Iris pigment epithelial cell (primary cell): ENCODE results near the gene DNM3.
A peak's percentile ranks its signal among the peaks of the same experiment; 100 is the strongest.

Experiments
- DNase-seq: peaks from one replicate; pipeline ENCODE4 v3.0.0-alpha.2; 2011; ENCODE audit warnings: low read depth

DNM3 gene

DNA sequence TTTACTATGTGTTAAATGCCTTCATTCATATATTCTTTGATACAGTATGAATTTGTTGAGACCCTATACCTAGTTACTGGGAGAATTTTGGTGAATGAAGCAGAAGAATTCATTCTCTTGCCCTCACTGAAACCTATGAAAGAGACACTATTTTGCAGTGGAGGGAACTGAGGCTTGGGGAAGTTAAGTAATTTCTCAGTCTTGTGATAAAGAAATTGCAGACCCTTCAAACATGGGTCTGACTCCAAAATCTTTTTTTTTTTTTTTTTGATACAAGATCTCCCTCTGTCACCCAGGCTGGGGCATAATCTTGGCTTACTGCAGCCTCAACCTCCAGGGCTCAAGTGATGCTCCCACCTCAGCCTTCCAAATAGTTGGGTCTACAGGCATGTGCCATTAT lies 132.1 kb downstream of the DNM3 start:
- DNase-seq, result no peak

DNA sequence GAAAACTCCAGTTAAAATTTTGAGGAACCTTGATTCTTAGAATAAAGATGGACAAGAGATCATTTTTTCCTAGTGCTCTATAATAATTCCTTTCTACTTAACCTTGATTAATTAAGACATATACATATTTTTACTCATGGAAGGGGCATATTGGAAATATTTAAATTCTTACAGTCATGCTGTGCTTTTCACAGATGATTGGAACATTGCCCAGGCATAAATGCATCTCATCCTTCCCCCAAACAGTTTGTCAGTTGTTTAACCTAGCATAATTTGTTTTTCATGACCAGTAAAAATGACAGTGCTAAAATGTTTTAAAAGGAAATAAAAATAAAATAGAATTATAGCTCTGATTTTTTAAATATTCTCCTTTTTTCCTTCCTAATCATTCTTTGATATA lies 140.0 kb downstream of the DNM3 start:
- DNase-seq, result no peak

DNA sequence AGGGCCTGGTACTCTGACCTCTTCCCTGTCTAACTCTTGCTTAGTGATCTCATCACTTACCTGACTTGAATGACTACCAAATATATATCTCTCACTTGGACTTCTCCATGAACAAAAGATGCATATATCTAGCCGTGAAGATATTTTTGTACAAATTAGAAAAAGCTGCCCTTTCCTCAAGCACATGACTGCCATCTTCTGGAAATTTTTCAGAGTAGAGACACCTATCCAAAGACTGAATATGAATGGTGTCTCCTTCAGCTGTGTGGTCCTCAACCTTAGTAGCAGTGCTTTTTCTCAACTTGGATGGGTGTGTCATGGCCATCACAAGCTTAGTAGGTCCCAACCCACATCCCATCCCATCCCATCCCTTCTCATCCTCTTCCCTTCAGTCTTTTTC lies 142.3 kb downstream of the DNM3 start:
- DNase-seq, result peak; percentile 44

DNA sequence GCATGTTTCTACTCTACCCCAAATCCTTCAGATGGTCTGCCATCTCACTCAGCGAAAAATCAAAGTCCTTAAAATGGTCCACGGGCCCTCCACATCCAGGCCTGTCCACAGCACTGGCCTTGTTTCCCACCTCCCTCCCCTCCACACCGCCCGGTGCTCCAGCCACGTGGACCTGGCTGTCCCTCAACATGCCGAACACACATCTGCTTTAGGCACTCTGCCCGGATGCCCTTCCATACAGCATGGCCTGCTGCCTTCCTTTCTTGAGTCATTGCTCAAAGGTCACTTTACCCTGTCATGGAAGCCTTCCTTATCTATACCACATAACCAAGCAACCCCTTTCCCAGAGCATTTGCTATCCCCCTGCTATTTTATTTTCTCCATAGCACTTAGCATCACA lies 143.0 kb downstream of the DNM3 start:
- DNase-seq, result no peak

DNA sequence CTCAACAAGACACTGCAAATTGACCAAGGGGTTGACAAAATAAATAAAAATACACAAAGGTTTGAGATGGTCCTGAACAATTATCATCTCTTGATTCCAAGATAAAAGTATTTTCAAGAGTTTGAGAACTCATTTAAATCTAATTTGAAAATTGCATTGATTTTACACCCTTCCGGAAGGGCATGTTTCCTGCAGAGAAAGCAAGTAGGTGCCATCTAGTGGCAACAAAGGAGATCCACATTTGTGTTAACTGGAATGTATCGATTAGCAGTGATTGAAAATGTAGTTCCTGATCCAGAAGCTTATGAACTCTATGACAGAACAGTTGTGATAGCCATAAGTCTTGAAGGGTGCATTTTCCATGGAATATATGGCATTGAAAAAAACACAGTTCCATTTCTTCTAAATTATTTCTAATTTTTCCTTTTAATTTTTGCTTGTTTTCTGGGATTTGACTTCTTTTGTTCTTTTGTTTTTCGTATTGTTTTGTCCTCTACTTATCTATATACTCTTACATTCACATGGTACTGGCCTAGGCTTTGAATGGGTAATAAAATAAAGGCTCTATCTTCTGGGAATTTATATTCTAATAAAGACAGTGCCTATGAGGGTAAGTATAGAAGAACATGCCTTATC lies 143.7 kb downstream of the DNM3 start:
- peak; percentile 28 for DNase-seq

DNA sequence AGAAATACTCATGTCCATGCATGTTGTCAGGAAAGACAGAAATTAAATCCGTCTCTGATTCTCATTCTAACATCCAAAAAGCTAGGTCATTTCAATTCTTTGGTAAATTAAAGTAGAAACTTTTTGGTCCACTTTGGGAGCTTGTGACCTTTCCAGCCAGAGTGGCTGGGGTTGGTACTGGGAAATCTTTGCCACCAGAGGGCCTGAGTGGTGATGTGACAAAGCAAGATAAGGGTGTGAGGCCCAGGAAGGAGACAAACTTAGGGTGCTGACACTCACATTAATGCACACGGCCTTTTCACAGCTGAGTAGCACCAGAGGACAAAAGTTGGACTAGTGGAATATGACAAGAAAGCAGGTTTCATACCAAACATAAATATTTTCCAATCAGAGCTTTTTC lies 144.3 kb downstream of the DNM3 start:
- no peak for DNase-seq

DNA sequence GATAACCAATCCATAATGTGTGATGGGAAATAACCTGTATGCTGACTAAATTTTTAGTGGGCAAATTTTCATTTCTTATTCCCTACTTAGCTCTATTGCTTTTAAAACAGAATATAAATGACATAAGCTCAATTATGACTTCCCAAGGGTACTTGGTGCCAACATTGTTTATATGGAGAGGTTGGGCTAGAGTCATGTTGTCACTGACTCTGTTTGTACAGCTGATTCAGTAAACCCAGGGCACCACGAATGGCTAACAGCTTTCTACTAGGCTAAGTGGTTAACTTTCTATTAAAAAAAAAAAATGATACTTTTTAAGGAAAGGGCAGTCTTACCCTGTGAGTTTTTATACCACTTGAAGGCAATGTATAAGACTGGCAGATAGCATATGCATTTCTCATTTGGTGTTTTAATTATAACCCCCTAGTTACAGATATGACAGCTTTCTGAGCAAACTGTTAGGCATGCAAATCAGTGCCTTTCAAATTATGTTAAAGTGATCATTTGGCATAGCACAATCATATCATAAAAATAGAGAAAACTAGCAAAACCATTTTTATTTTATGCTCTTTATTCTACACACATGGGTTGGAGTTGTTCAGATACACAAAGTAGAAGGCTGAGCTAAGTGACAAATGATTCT lies 147.1 kb downstream of the DNM3 start:
- DNase-seq, result no peak

DNA sequence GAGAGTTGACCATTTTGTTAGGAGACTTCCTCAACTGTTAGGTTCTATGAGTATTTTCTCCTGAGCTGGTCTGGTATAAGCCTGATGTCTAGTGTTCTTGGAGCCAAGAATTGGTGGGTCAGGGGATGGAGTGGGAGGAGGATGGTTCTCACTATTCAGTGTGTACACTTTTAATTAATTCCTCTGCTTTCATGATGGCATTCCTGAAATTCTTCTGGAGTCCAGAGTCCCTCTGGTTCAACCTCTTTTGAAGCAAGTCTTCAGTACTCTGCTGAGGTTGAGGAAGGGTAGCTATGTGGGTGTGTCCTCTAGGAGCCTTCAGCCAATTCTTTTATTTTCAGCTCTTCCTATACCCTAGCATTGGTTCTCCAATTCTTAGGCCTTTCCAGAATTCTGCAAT lies 149.1 kb downstream of the DNM3 start:
- no peak for DNase-seq

DNA sequence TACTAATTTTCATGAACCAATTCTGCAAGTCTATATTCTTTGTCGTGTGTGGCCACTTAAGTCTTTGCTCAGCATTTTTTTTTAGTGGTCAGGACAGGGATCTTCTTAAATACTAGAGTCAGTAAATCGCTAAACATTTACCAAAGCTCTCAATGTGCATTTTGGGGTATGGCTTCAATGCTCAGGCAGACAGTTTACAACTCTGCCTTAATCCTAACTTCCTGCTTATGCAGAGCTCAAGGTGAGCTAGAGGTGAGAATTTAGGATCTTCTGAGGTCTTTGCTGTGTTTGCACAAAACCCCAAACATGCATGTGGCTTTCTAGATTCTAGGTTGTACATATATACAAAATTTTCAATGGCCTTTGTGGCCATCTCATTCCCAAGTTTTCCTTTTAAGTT lies 153.0 kb downstream of the DNM3 start:
- DNase-seq, result no peak

DNA sequence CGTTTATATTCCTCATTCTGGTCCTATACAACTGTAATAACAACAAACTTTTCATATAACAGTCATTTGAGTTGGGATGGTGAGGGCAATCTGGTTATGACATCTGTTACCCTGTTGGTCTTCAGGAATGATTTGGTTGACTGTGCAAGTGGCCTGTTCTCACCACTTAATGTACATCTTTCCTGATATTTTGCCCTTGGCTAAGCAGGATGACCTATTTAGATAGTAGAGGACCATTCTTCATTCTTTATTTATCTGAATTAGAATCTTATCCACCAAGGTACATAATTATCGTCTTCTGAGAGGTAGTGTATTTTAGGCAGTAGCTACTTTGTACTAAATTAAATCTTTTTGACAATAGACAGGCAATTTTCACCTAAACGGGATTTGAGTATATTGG lies 154.3 kb downstream of the DNM3 start:
- no peak for DNase-seq

DNA sequence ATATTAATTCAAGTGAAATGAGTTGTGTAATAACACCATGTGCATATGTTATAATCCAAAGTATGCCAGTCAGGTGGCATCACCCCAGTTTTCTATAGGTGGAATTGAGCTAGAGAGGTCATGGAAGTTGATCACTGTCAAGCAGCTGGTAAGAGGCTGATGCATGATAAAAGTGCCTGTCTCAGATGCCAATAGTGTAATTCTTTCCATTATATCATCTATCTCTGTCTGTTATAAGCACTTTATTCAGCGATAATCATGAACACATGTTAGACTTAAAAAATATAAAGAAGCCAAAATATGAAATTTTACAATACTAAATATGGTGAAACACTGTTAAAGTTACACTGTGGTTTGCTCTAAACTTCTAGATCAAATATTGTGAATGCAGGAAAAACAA lies 156.6 kb downstream of the DNM3 start:
- DNase-seq, result no peak

DNA sequence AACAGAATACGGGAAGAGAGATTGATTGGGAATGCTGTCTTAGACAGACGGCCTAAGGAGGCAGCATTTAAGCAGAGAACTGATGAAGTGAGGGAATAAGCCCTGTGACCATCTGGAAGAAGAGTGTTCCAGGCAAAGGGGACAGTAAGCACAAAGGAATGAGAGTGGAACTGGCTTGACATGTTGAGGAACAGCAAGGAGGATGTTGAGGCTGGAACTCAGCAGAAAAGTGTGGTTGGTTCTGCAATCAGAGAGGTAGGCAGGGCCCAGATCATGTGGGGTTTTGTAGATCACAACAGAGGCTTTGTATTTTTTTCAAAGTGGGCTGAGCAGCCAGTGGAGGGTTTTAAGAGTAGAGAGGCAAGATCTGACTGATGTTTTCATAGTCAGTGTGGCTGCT lies 157.4 kb downstream of the DNM3 start:
- no peak for DNase-seq

DNA sequence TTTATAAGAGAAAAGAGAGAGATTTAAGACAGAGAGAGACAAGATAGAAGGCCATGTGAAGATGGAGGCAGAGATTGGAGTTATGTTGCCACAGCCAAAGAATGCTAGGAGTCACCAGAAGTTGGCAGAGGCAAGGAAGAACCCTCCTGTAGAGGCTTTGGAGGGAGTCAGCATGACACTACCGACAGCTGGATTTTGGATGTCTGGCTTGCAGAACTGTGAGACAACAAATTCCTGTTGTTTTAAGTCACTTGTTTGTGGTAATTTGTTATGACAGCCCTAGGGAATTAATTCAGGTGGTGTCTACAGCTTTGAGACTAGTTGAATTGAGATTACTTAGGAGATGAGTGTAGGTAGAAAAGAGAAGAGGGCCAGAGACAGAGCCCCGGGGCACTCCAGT lies 158.5 kb downstream of the DNM3 start:
- DNase-seq, result no peak

DNA sequence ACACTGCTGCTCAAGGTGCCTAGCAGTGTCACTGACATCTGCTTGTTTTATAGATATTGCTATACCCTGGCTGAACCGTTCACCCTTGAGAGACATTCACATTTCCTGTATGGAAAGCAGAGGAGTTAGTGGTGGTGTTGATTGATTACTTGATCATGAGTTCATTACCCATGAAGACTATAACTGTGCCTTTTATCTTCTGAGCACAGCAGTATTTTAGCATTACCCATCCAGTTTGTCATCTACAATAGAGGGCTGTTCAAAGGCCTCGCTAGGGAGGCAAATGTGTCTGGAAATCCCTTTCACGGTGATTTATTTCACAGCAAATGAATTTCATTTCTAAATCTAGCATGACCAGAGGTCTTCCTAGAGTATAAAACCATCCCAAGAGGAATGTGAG lies 160.0 kb downstream of the DNM3 start:
- no peak for DNase-seq

DNA sequence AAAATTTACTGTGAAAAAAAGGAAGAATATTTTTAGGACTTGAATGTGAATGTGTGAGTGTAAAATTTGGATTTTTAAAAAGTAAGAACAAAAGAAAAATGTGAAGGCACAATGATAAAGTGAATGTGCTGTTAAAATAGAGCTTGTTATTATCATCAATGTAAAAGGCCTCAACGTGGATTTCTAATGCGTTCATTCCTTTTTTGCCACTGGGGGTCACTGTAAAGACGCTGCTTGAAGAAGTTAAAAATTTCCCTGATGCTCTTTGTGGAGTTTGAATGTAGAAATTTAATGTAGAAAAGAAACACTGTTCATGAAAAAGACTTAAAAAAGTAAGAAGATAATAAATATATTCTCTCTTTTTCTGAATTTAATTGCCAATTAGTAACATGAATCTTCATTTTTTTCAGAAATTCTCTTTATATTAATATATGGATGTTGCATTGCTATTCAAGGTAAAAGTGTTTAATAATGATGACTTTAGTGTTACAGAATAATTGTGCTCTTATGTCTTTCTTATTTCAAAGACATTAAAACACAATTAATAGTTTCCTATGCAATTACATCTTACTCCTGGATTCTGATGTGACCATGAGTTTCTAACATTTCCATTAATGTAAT lies 161.5 kb downstream of the DNM3 start:
- DNase-seq, result peak; percentile 77

DNA sequence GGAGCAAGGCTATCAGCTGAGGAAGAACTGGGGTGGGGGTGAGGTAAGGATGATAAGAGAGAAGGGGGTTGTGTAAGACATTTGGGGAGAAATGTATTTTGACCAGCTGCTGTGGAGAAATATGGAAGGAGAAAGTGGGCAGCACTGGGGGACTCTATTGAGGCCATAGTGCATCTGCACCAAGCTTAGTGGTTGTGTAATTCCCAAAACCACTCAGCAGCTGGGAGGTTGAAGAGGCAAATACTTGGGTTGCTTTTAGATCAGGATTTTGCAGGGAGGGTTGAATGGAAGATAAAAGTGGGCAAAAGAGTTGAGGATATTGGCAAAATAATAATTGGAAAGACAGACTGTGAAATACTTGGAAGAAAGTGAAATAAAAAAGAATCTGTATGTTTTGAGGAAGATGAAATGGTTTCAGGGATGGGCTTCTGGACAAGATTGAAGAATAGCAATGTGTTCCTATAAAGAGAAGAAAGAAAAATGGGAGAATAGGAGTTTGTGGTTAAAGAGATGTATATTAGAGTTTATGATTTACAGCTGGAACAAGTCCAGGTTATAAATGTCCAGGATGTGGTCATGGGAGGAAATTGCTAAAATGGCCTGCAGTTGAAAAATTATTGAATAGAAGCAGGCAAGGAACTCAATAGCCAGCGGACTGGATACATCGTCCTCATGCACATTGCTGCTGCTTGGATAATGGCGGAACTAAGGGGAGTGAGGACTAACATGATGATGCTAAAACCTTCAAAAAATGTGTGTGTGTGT lies 162.7 kb downstream of the DNM3 start:
- DNase-seq, result peak; percentile 39

DNA sequence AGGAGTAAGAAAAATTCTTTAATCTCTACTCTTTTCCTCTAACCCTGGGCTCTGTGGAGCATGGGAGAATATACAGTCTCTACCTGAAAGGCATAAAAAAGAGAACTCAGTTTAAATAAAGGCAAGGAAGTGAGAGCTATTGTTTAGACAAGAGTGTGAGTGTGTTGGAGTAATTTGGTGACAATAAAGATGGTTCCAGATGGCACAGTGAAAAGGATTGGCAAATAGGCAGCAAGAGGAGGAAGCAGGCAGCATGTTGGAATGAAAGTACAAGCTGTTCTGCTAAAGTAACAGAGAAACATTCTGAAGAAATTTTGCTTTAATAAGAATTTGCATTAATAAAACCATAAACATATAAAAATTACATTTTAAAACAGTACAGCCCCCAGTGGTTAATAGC lies 163.4 kb downstream of the DNM3 start:
- DNase-seq, result no peak

DNA sequence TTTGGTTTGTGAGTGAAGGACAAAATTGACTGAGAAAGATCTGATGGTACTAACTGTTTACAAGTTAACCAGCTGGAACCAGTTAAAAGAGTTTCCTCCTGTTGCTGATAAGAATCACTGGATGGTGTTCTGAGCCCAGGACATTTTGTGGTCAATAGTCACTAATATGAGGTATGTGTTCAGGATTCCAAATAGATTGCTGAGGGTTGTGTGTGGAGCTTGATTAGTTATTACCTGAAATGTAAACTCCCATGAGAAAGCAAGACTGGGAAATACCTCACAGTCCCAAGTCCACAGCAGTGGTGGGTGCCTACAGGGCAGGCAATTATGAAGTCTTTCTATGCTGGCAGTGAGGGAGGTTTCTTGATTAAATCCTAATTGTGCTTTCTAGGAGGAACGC lies 164.6 kb downstream of the DNM3 start:
- DNase-seq, result peak; percentile 85

DNA sequence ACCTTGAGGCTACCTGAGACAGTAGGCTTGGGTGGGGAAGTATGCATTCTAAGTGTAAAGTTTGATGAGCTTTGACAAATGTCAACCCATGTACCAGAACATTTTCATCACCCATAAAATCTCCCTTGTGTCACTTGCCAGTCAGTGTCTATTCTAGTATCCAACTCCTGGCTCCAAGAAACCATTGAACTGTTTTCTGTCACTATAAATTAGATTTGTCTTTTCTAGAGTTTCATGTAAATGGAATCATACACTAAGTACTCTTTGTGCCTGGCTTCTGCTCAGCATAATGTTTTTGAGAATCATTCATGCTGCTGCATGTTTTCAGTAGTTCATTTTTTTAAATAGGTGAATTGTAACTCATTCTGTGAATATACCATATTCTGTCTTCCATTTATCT lies 165.4 kb downstream of the DNM3 start:
- no peak for DNase-seq

DNA sequence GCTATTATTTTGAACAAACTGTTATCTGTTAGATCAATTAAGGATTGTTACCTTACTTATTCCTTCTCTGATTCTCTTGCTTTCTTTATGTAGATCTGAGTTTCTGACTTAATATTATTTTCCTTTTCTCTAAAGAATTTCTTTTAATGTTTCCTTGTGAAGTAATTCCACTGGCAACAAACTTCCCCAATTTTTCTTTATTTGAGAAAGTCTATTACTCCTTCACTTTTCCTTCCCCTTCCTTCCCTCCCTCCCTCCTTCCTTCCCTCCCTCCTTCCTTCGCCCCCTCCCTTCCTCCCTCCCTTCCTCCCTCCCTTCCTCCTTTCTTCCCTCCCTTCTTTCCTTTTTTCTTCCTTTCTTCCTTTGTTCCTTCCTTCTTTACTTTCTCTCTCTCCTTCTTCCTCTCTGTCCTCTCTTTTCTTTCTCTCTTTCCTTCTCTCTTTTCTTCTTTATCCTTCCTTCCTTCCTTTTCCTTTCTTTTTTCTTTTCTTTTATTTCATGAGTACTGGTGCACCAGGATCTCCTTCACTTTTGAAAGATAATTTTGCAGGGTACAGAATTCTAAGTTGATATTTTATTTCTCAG lies 177.5 kb downstream of the DNM3 start:
- DNase-seq, result no peak

DNA sequence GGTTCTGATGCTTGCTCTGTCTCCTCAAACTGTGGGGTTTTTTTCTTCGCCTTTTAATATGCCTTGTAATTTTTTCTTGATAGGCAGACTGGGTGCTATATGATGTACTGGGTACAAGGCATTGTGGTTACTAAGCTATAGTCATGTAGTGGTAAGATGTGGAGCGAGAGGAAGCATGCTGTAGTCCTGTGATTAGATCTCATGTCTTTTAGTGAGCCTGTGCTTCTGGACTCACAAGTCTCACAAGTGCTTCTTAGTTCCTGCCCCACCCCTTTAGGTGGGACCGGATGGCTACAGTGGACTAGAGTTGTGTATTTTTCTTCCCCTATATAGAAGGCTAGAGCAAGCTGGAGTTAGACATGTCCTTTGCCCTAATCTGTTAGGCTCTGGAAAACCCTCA lies 178.7 kb downstream of the DNM3 start:
- DNase-seq, result no peak

DNA sequence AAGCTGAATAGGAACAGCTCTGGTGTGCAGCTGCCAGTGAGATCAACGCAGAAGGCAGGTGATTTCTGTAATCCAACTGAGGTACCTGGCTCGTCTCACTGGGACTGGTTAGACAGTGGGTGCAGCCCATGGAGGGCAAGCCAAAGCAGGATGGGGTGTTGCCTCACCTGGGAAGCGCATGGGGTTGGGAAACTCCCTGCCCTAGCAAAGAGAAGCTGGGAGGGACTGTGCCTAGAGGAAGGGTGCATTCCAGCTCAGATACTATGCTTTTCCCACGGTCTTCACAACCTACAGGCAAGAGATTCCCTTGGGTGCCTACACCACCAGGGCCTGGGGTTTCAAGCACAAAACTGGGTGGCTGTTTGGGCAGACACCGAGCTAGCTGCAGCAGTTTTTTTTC lies 183.2 kb downstream of the DNM3 start:
- DNase-seq, result no peak
